Activated T-cell treated with anti-CD3 and anti-CD28 coated beads for 24 hours (primary cell): Measurements from ENCODE around the gene PPM1N.

ENCODE experiments used
- DNase-seq: peaks from one replicate; pipeline ENCODE4 v3.0.0-alpha.2; 2020; ENCODE audit warnings: low read depth

Gene PPM1N

GRCh38 chr19:45492137-45492626 is 6.1 kb upstream of the PPM1N start:
- DNase-seq: no peak

DNA sequence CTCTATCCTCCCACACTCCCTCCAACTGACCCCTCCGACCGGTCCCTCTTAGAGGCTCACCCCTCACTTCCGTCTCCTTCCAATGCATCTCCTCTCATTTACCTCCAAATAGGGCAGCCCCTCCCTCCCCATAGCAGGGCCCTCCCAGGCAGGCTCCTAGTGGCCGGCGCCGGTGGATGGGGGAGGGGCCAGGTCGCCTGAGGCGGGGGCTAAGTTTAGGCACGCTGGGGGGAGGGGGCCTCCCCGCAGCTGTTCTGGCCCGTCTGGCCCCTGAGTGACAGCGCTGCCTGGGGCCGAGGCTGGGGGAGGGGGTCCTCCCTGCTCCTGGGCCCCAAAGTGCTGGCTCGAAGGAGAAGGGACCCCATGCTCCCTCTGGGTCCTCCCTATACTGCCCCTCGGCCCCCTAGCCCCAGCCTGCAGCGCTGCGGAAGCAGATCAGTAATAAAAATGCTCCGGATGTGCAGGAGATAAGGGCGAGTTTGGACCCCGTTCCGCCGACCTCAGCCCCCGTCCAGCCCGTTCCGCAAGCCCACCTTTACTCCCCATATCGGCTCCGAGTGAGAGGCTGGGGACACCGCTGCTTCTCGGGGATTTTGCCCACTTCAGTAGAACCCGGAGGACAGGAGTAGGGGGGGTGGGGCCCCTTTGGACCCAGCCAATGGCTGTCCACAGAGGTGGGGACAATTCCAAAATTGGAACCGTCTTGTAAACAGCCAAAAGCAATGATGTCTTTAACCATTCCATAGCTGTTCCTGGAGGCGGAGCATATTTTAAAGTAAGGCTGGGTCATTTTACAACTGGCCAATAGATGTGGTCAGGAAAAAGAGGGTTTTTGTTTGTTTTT is 5.4 kb upstream of the PPM1N start:
- DNase-seq: no peak

DNA sequence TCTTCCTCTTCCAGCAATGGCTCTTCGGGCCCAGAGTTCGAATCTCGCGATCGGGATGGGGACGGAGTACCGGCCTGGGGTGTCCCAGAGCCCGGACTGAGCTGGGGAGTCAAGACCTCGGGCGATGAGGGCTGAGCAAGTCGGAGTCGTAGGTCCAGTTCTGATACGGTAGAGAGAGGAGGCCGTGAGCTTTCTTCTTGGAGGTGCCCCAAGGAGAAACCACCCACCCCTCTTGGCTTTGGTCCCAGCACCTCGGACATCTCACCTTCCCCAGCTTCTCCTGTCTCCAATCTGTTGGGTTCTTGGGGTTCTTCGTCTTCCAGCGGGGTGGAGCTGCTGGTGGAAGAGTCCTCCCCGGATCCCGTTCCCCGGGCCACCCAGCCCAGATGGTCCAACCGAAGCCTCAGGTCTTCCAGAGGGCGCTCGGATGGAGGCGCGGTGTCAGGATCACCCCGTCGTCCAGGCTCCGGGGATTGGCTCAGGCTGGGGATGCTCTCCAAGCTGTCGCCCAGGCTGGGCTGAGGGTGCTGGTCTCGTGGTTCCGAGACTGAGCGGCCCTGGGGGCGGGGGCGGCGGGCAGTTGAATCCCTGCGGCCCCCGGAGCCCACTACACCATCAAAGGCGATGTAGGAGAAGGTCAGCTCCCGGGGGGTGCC is 3.9 kb upstream of the PPM1N start:
- no peak for DNase-seq

DNA sequence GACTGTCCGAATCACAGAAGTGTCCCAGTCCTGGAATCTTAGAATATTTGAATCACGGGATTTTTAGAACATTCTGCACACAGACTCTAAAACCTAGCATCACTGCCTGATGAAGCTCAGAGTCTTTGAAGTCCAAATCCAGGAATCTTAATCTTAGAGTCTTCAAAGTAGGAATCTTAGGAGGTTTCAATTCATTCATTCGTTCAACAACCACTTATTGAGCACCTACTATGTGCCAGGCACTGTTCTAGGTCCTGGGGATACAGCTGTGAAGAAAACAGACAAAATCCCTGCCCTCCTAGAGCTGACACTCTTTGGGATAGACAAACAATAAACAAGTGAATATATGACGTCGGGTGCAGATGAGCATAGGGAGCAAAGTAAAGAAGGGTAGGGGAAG is 3.1 kb upstream of the PPM1N start:
- DNase-seq: no peak

- no peak for DNase-seq
Observed at GRCh38 chr19:45496349-45496953, 1.8 kb upstream of the PPM1N start.

- DNase-seq: no peak
Observed at GRCh38 chr19:45497791-45498190, 452 bp upstream of the PPM1N start.

DNA sequence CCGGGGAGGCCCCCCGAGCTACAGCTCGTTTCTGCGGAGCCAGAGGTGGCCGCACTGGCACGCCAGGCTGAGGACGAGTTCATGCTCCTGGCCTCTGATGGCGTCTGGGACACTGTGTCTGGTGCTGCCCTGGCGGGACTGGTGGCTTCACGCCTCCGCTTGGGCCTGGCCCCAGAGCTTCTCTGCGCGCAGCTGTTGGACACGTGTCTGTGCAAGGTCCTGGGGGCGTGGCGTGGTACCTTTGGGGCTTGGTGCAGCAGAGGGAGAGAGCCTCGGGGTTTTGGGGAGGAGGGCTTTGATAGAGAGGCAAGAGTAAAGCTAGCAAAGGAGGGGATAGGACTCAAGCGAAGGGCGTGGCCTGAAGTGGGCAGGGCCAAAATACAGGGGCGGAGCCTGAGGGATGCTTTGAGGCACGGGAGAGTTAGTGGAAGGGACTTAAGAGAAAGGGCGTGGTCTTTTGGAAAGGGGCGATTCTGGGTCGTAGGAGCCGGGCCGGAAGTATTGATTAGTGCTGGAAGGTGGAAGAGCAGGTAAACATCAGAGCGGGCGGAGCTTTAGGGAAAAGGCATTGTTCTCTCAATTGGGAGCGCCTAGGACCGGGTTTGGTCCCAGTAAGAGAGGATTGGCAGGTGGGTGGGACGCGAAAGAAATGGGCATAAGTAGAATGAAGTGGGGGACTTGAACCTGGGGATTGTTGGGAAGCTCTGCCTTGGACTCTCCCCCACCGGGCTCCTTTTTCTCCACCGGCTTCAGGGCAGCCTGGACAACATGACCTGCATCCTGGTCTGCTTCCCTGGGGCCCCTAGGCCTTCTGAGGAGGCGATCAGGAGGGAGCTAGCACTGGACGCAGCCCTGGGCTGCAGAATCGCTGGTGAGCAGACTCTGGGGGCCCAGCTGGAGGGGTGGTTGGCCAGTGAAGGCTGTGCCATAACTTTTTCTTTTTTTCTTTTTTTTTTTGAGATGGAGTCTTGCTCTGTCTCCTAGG is 1.2 kb downstream of the PPM1N start:
- peak; percentile 50 for DNase-seq

DNA sequence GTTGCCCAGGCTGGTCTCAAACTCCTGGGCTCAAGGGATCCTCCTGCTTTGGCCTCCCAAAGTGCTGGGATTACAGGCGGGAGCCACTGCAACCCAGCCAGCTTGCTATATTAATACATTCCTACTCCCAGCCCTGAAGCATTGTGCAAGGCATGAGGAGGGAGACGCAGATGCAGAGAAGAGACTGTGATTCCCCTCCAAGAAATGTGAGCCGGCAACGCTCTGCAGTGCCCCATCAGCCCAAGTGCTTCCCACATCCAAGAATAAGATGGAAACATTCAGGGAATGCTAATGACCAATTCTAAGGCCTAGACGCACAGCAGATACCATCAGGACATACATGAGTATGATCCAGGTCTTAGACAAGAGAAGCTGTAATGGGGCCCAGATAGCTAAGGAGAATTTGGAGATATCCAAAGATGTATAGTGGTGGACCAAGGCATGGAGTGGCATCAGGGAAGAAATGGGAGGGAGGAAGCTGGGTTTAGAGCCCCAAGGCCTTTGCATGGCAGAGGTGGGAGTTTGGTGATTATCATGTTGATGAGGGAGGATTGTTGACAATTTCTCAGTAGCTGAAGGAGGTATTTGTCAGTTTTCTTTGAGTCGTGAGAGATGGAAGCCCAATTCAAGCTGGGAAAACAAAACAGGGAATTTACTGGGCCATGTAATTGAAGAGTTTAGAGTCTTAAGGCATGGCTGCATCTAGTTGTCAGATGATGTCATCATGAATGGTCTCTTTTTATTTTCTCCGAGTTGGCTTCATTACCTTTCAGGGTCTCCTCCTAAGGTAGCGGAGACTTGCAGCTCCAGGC is 2.9 kb downstream of the PPM1N start:
- DNase-seq: no peak

- DNase-seq: no peak
Observed at GRCh38 chr19:45501730-45502014, 3.4 kb downstream of the PPM1N start.

- no peak for DNase-seq
Observed at GRCh38 chr19:45502111-45502510, 3.9 kb downstream of the PPM1N start.

GRCh38 chr19:45503909-45504308 is 5.7 kb downstream of the PPM1N start:
- no peak for DNase-seq

GRCh38 chr19:45505151-45505995 is 7.1 kb downstream of the PPM1N start:
- DNase-seq: no peak

GRCh38 chr19:45505996-45506245 is 7.7 kb downstream of the PPM1N start:
- DNase-seq: no peak

- peak; percentile 97 for DNase-seq
Observed at GRCh38 chr19:45506246-45506988, 8.2 kb downstream of the PPM1N start.

- DNase-seq: peak; percentile 90
Observed at GRCh38 chr19:45506989-45507871, 9.0 kb downstream of the PPM1N start, which contains the start of gene VASP. TSS of gene VASP (plus strand) at chr19:45507479. CDS start at chr19:45507772, 293 bp downstream.

DNA sequence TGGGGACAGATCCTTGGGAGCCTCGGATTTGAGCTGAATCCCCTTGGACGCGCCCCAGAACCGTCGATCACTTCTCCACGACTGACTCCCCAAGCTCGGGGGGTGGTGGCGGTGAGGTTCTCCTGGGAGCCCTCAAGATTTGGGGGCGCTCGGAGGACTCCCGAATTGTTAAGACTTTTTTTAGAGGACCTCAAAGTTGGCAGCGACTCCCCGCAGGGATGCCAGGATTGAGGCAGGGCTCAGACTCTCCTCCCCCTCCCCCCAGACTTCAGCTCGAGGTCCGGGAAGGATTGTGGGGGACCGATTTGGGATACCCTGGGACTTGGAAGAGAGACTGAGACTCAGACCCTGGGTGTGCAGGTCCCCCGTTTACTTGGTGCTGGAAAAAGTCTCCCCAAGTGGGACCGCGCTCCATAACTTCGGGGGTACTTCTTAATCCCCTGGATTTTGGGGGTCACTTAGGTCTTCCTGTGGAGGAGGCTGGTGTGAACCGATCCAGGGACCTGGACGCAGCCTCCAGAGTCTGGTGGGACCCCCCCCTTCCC is 9.7 kb downstream of the PPM1N start:
- no peak for DNase-seq

- no peak for DNase-seq
Observed at GRCh38 chr19:45508417-45508860, 10.2 kb downstream of the PPM1N start.
